Measurements from ENCODE around the gene PCDH19. TPM values are rescaled to one million over a fixed set of nuclear protein-coding genes. Genes with fewer than 3 reads are reported as not detected.
A peak's percentile ranks its signal among the peaks of the same experiment; 100 is the strongest.

PCDH19 gene
- polyA plus RNA-seq, 5 donors: 1.6 to 2.7 (median 1.8) TPM

DNA sequence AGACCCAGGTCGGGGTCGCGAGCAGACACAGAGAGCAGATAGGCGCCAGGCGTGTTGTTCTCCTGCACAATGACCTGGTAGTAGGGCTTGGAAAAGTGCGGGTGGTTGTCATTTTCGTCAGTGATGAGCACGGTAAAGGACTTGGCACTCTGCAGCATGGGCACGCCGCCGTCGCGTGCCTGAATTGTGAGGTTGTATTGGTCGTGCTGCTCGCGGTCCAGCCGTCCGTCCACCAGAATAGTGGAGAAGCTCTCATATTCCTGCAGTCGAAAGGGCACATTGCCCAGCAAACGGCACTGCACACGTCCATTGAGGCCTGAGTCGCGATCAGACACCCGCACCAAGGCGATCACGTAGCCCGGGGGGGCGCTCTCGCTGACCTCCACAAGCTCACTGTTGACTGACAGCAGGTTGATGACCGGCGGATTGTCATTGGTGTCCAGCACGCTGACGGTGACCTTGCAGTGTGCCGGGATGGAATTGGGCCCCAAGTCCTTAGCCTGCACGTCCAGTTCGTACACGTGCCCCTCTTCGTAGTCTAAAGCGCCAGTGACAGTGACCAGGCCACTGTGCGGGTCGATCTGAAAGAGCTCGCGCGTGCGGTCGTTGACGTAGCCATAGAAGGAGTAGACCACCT is 2.8 kb downstream of the PCDH19 start:
- no peak for DNase-seq

DNA sequence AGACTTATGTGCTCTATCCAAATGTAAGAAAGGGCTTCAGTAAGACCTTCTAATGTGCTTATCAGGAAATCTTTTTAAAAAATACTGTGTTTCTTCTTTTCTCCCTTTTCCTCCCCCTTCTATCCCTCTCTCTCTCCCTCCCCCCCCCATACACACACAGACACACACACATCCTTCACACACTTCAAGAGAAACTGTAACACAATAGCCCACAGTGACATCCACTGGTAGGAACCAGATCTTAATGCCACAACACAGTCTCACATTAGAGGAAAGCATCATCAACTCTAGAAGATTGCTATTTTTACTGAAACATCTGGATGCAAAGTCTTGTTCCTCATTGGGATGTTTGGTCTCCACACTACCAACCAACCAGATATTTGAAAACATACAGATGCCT is 4.6 kb downstream of the PCDH19 start:
- no peak for DNase-seq

DNA sequence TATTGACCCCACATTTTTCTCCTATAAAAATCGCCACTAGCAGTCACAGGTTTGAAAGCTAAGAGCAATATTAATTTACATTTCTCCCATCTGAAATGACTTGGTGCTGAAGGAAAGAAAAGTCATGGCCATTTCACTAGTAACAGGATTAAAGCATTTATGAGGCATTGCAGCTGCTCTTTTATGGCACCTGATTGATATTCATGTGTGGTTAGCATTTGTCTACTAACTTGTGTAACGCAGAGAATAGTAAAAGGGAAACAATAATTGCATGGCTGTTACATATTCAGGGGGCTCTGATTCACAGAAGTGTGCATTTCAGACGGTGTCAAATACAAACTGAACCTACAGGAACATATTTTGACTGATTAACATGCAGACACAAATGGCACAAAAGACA is 5.2 kb downstream of the PCDH19 start:
- no peak for DNase-seq

DNA sequence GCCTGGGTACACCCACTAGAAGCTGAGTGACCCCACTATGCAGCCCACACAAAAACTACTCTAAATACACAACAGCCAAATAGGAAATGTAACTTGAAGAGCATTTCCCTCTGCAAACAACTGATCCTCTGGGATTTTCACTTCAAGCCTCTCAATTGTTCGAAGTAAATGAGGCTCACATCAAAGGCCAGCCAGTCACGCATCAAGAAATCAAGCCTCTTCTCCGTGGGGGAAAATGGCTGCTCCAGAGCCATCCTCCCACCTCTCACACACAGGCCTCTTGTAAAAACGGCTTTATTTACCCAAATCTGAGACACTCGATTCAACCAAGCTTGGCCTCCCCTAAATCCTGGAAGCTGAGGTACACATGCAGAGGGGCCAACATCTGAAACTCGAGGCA is 14.3 kb downstream of the PCDH19 start:
- DNase-seq: no peak

DNA sequence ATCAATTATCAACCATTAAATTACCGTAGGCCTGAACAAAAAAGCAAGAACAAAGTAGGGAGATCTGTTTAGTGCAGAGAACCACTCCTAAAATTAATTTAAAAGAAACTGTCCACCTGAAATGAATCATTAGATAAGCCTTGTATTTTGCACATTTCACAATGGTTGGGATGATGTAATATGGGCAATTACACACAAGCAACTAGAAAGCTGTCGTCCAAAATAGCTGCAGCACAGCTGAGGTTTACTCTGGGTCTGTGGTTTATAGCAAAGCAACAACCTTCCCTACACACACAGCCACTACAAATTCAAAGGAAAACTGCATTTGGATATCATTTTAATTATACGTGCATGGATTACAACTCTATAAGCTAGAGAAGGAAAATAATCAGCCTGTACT is 28.5 kb downstream of the PCDH19 start:
- no peak for DNase-seq

DNA sequence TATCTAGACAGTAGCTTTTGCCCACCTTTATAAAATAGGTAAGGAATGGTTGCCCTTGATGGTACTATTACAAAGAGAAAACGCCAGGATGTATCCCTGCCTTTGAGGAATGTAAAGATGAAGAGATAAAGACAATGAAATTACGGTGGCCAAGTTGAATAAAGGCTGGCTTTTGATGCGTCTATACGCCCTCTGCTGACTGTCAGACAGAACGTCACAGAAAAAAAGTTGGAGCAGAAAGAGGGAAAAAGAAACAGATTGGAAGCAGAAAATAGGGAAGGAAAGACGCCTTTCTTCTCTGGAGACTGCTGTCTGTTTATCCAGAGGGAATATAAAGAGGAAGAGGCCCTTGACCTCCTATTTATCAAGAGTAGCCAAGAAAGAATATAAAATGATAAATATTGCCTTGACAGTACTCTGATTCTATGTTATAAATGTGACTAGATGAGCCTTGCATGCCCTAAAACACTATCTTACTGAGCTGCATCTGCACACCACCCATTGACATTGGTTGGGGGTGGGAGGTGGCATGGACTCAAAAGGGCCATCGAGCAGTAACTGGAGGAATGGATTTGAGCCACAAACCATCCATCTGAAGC is 30.6 kb downstream of the PCDH19 start:
- DNase-seq: peak; percentile 31 to 35

DNA sequence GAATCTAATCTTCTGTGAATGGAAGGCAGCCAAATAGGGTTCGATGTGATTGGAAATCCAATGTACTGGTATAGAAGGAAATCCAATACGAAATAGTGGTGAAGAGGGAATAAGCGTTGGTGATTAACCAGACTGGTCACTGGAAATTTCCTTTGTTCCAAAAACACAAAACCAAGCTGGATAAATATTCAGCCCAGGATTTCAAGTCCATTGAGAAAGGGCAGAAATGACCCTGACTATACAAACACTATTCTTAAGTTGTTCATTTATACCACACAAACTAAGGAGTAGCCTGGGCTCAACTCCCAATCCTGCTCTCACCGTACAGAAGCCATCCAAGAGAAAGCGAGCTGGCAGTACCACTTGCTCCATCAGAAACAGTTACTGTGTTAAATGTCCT is 32.2 kb downstream of the PCDH19 start:
- no peak for DNase-seq

DNA sequence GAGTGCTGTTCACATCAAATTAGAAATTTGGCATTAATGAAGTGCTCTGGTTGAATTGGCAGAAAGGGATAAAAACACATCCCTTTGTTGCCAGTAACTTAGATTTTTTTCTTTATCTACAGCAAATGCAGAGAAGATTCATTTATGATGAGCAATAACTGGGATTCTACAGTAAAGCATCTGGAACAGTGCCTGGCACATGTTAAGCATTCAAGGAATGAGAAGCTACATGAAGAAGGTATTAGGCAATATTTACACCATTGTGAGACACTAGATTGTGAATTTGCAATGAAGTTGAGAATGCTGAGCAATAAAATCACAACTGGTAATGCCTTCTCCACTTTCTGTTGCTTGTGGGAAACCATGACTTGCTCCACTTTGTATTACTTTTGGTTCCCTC is 33.5 kb downstream of the PCDH19 start:
- DNase-seq: no peak

DNA sequence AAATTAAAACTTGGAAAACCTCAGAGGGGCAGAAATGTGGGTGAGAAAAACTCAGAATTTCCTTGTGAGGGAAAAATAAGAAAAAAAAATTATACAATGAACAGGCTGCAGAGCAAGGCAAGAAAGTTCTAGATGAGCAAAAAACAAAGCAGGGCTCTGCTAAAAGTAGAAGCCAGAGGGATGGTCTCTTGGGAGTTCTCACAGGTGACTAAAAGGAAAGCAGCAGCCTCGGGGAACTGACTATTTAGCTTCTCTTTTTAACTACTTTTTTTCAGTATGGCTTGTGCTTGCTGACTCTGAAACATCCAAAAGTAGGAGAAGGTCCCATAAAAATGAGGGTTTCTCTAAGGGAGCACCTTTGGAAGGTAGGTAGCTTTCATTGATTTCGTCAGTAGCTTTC is 36.4 kb downstream of the PCDH19 start:
- no peak for DNase-seq

DNA sequence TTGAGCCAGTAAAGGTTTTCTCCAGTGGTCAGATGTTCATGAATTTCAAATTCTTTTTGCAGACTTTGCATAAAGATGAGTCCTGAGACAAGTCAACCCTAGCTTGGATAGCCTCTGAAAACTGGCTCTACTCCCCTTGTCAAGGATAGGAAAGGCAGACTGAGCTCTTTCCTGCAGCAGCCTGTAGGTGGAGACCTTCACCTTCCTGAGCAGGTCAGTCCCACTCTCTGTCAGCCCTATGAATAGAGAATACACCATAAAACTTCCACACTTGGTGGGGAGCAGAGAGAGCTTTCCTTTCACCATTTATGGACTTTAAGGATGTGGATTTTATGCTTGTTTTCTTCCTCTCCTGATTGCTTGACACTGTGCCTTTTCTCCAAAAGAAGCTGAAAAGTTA is 41.9 kb downstream of the PCDH19 start:
- DNase-seq: no peak

DNA sequence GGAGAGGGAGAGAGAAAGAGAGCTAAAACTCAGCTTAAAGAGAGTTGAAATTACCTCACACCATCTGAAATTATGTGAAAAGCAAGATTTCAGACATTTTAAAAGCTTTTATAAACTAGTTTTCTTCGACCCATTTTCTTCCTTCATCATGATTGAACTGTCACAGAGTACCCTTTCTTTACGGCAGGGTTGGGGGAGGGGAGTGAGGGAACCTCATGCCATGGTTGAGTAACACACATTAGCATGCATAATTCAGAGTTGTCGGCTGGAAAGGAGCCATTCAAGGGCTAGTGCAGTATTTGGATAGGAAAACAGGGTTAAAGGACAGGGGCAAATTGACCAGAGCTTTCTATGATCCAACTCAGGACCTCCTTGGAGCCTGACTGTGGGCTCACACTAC is 46.2 kb downstream of the PCDH19 start:
- DNase-seq: no peak

DNA sequence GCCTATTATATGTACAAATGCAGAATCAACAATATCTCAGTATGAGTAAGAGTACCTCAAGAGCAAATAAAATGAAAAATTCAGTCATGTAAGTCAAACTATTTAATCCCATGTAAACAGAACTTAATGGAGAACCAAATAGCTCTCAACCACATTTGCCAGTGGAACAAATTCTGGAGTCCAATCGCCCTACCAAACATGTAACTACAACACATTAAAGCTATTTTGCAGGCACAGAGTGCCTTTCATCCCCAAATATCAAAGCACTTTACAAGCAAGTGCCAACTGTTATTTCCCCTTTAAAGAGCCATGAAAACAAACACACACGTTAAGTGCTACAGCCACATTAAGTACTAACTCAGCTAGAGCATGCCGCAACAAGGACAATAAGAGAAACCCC is 51.3 kb downstream of the PCDH19 start:
- no peak for DNase-seq

DNA sequence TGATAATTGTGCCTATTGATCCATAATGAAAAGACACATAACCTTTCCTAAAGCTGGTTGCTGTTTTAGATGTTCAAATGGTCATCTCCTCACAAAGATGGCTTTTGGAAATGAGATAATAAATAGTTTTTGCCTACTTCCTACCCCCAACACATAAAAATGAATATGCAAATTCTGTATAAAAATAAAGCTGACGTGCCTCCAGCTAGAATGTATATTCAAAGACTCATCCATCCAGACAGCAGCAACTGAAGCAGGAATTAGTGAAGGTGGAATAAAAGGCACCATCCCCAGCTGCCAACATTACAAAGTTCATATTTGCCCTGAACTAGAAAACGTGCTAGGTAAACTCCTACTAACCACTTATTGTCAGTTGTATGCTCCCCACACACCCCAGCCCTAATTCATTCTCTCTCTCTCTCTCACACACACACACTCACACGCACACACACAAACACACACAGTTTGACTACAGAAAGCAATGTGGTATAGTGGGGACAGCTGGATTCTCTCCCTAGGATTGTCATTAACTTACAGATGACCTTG is 53.6 kb downstream of the PCDH19 start:
- DNase-seq: no peak

DNA sequence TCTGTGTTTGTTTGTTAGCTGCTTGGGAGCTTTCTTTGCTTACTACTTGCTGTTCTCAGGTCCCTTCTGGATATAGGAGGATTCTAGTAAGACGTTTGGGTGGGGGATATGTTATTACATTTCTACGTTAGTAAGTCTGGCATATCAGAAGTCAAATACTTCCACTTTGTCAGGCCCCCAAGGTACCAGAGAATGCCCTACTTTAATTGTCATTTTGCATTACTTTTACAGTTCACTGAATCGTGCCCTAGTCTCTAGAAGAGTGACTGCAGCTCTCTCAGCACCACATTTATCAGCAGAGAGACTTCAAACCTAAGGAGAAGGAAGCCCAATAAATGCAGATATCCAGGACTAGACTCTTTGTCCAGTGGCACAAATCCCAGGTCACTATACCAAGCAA is 54.4 kb downstream of the PCDH19 start:
- no peak for DNase-seq

DNA sequence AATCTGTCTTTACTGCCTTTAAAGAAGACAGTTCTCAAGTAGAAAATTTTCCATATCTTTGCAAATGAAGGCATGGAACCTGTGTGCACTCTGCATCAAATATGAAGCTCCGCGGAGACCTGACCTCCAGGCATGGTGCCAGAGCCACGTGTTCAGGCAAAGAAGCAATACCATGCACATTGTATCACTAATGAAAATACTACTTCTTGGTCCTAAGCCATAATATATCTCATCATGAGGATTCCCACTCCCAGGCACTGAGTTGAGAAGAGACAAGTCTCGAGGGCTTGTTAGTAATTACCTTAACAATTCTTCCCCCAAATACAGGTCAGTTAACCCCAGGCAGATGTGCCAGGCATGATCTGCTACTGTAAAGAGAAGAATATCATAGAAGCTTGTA is 56.7 kb downstream of the PCDH19 start:
- DNase-seq: no peak

DNA sequence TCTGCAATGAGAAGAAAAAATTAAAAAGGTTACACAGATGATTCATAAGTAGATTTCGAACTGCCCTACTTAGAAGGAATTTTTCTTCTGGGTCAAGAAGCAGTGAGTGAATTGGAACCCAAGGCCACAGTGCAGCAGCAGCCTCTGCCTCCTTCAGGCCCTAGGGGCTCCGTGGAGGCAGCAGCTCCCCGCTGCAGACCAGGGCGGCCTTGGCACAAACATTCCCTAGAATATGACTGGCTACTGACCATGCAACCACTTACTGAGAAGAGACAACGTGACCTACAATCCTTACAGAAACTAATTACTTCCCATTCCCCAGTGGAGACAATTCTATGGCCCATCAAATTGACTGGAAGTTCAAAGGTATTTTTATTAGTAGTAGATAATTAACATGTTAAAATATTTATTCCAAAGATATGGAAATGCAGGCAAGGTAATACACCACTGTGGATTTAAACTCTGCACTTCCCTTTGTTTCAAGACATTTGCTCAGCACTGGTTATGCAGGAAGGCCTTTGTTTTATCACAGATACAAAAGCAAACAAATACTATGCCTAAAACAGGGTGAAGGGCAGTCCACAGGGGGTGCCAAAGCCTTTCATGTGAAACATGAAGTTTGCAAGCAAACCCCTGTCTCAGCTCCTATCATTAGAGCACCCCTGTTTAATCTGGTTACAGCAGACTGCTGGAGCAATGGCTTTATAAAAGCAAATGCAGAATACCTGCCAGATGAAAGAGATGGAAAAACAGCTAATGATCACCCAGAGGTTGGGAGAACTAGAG is 59.2 kb downstream of the PCDH19 start:
- DNase-seq: no peak

DNA sequence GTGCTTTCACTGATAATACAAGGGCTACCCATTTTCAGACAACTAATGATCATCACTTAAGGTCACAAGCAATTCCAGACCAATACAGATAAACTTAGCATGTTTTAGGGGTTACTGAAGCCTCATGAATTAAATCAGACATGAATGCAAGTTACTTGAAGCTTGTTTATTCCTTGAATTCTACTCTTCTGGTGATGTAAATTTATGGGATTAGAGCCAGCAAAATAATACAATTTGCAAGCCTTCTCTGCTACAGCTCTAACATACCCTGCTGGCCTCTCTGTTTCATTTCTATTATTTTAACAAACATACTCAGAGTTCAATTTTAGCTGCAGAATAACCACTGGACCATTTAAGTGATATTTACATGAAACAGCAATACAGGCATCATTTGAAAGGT is 60.7 kb downstream of the PCDH19 start:
- no peak for DNase-seq

DNA sequence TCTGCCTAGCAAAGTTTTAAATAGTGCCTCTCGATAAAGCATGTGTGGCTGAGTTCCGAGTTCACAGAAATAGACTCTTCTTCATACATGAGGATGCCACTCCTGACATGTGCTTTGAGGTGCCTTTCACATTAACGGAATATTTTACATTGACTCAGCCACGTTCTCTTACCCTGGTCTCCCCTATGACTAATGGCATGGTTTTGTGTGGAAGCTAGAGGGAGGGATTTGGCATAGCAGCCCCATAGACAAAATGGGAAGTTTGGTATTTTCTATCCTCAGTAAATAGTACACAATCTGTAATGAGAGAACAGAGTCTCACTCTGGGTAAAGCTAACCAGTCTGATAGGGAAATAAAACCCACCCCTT is 68.9 kb downstream of the PCDH19 start:
- no peak for DNase-seq

DNA sequence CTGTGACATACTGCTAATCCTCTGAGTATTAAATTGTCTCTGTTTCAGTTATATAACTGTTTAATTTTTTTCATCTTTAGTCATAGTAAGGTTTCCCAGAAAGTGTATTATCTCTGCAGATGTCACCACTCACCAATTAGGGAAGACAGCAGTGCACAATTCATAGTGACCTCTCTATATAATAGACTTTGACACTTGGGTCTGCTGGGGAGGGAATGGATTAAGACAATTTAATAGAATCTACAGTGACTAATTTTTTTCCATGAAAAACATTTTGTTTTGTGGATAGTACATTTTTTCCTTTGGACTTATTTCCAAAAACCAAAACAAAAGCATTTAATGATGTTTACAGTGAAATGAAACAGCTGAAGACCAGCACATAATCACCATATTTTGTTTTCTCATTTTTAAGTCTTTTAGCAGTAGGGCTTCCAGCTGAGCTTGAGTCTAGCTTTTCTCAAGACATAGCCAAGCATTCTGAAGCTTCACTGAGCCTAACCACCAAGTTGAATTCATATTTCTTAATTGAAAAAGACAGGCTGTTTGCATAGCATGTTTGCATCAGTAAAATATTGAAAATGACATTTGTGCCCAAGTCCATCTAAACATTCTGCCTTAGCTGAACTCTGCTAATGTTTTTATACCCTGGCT is 69.5 kb downstream of the PCDH19 start:
- DNase-seq: peak; percentile 45 to 63

DNA sequence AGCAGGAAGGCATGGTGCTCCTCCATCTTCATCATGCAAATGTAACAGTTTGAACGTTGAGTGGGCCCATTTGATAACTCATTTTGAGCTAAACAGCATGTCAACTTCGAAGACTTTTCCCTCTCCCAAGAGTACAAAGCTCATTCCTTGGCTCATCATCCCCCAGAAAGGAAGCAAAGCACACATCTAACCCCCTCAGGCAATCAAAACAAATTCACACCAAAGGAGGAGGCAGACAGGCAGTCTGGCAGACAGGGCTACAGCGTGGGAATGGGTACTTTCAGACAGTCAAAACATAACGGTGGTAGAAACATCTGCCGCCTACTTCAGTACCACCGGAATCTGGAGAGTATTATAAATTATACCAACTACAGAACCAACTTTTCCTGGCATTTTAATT is 81.7 kb downstream of the PCDH19 start:
- DNase-seq: no peak

DNA sequence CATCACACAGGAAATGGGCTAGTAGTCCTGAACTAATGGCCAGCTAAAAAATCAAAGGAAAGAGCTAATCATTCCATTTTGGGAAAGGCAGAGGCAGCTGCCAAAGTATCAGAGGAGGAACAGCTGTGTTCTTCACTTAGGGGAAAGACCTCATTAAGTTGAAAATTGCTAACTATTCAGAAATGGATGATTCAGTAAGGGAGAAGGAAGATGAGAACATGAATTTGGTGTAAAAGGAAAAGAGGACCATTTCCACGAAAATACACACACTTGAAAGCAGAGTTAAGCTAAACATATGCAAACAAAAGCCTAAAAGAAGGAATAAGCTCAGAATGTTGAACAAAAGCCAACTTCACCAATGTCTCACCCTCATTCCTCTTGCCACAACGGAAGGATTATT is 90.4 kb downstream of the PCDH19 start:
- no peak for DNase-seq

DNA sequence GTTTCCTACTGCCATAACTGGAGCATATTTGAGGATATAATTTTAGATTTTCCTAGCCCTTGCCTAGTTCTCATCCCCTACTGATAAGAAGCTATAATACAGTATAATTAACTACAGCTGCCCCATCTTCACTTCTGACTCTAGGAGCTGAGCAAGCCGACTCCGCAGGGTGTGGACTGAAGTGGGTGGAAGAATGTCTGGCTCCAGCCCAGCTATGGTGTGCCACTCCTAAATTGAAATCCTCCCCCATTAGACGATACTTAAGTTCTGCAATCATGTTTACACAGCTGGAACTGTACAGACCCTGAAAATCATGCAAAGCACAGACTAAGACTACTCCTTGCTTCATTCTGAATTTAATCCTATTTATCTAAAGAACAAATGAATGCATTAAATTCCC is 93.1 kb downstream of the PCDH19 start:
- DNase-seq: no peak

DNA sequence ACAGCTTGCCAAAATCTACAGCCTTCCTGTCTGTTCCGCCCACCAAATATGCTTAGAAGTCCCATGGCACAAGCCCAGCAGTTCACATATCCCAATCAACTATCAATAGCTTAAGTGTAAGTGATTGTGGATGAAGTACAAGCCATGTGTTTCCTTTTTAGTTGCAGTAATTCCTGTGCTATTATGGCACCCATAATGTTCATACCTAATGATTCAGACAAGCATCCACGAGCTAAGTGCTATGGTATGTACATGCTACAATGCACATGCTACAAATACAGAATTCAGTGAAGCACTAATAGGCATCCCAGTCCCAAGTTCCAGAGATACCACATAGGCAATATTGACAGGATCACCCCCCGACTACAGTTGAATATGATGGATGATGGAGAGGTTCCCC is 94.5 kb downstream of the PCDH19 start:
- no peak for DNase-seq
